ENCODE results near the gene MEDAG.

Gene MEDAG

GRCh38 chr13:30934803-30935202 is 28.7 kb downstream of the MEDAG start:
- no peak overlapping the region for H3K4me3 ChIP-seq (ENCODE audit: low read depth, low read length)
- no peak for TF ChIP-seq CTCF (IDR thresholded peaks at IDR 0.05; ENCODE audit: insufficient read depth, low read depth, low read length, missing control alignments)
- DNase-seq (ENCODE audit: low read depth), result no peak

- DNase-seq (ENCODE audit: low read depth), result no peak
- TF ChIP-seq CTCF (IDR thresholded peaks at IDR 0.05; ENCODE audit: insufficient read depth, low read depth, low read length, missing control alignments), result no peak
- H3K4me3 ChIP-seq (ENCODE audit: low read depth, low read length), result no peak overlapping the region
Measured at GRCh38 chr13:30936971-30937370, 30.9 kb downstream of the MEDAG start.

GRCh38 chr13:30943881-30944280 is 37.8 kb downstream of the MEDAG start:
- no peak for DNase-seq (ENCODE audit: low read depth)
- TF ChIP-seq CTCF (IDR thresholded peaks at IDR 0.05; ENCODE audit: insufficient read depth, low read depth, low read length, missing control alignments), result no peak
- no peak overlapping the region for H3K4me3 ChIP-seq (ENCODE audit: low read depth, low read length)

GRCh38 chr13:30957258-30957943 is 51.3 kb downstream of the MEDAG start:
- no peak for DNase-seq (ENCODE audit: low read depth)
- no peak overlapping the region for H3K4me3 ChIP-seq (ENCODE audit: low read depth, low read length)
- TF ChIP-seq CTCF (IDR thresholded peaks at IDR 0.05; ENCODE audit: insufficient read depth, low read depth, low read length, missing control alignments), result no peak

- no peak for DNase-seq (ENCODE audit: low read depth)
- no peak overlapping the region for H3K4me3 ChIP-seq (ENCODE audit: low read depth, low read length)
- TF ChIP-seq CTCF (IDR thresholded peaks at IDR 0.05; ENCODE audit: insufficient read depth, low read depth, low read length, missing control alignments), result no peak
Measured at GRCh38 chr13:30959678-30960077, 53.6 kb downstream of the MEDAG start.

GRCh38 chr13:30963791-30964190 is 57.7 kb downstream of the MEDAG start:
- TF ChIP-seq CTCF (IDR thresholded peaks at IDR 0.05; ENCODE audit: insufficient read depth, low read depth, low read length, missing control alignments), result no peak
- no peak overlapping the region for H3K4me3 ChIP-seq (ENCODE audit: low read depth, low read length)
- DNase-seq (ENCODE audit: low read depth), result no peak

- H3K4me3 ChIP-seq (ENCODE audit: low read depth, low read length), result no peak overlapping the region
- no peak for TF ChIP-seq CTCF (IDR thresholded peaks at IDR 0.05; ENCODE audit: insufficient read depth, low read depth, low read length, missing control alignments)
- no peak for DNase-seq (ENCODE audit: low read depth)
Measured at GRCh38 chr13:30965380-30965779, 59.3 kb downstream of the MEDAG start.
